ENCODE measurements around the gene IFT43. TPM values are rescaled to one million over a fixed set of nuclear protein-coding genes. Genes with fewer than 3 reads are reported as not detected.

Gene IFT43
- total RNA-seq, 1 donor from 2014 or later: 52.1 TPM

GRCh38 chr14:75952489-75952888, 33.1 kb upstream of the IFT43 start:
- Mint-ChIP-seq H3K27ac (no peak overlapping the region), H3K4me3 (ENCODE audit: low read depth) (no peak overlapping the region)
- TF ChIP-seq CTCF (IDR thresholded peaks at IDR 0.05; ENCODE audit: unreplicated experiment): no peak

GRCh38 chr14:75959031-75959430, 26.5 kb upstream of the IFT43 start:
- H3K36me3 Mint-ChIP-seq (ENCODE audit: insufficient read depth): peaks cover 8% of the 10 kb centered on the region
- no peaks in the 10 kb centered on the region for H3K4me1 Mint-ChIP-seq (ENCODE audit: low read depth)
- DNase-seq (ENCODE audit: low spot score, unreplicated experiment): no peak

More at GRCh38 chr14:75952489-75952888, 33.1 kb upstream of the IFT43 start:
- no peak for DNase-seq (ENCODE audit: low spot score, unreplicated experiment)
- no peaks in the 10 kb centered on the region for H3K4me1 Mint-ChIP-seq (ENCODE audit: low read depth)
- H3K9me3 Mint-ChIP-seq (ENCODE audit: low read depth): peaks cover 3% of the 10 kb centered on the region
- peaks cover 13% of the 10 kb centered on the region for H3K36me3 Mint-ChIP-seq (ENCODE audit: insufficient read depth)
- H3K27me3 Mint-ChIP-seq: no peaks in the 10 kb centered on the region

GRCh38 chr14:75960231-75960630, 25.3 kb upstream of the IFT43 start:
- Mint-ChIP-seq H3K4me3 (ENCODE audit: low read depth) (no peak overlapping the region), H3K36me3 (ENCODE audit: insufficient read depth) (peaks cover 5% of the 10 kb centered on the region), H3K9me3 (ENCODE audit: low read depth) (no peaks in the 10 kb centered on the region), H3K27ac (no peak overlapping the region), H3K4me1 (ENCODE audit: low read depth) (no peaks in the 10 kb centered on the region), H3K27me3 (no peaks in the 10 kb centered on the region)
- TF ChIP-seq CTCF (IDR thresholded peaks at IDR 0.05; ENCODE audit: unreplicated experiment): no peak
- no peak for DNase-seq (ENCODE audit: low spot score, unreplicated experiment)

More at GRCh38 chr14:75959031-75959430, 26.5 kb upstream of the IFT43 start:
- TF ChIP-seq CTCF (IDR thresholded peaks at IDR 0.05; ENCODE audit: unreplicated experiment): no peak
- Mint-ChIP-seq H3K9me3 (ENCODE audit: low read depth) (no peaks in the 10 kb centered on the region), H3K4me3 (ENCODE audit: low read depth) (no peak overlapping the region), H3K27me3 (no peaks in the 10 kb centered on the region), H3K27ac (no peak overlapping the region)

- no peak for DNase-seq (ENCODE audit: low spot score, unreplicated experiment)
- Mint-ChIP-seq H3K9me3 (ENCODE audit: low read depth) (no peaks in the 10 kb centered on the region), H3K27me3 (no peaks in the 10 kb centered on the region), H3K36me3 (ENCODE audit: insufficient read depth) (peaks cover 14% of the 10 kb centered on the region), H3K4me3 (ENCODE audit: low read depth) (no peak overlapping the region), H3K4me1 (ENCODE audit: low read depth) (no peaks in the 10 kb centered on the region), H3K27ac (no peak overlapping the region)
- no peak for TF ChIP-seq CTCF (IDR thresholded peaks at IDR 0.05; ENCODE audit: unreplicated experiment)
Measured at GRCh38 chr14:75961662-75962061, 23.9 kb upstream of the IFT43 start.

- H3K4me1 Mint-ChIP-seq (ENCODE audit: low read depth): peaks cover 14% of the 10 kb centered on the region
- H3K9me3 Mint-ChIP-seq (ENCODE audit: low read depth): no peaks in the 10 kb centered on the region
- H3K36me3 Mint-ChIP-seq (ENCODE audit: insufficient read depth): peaks cover 9% of the 10 kb centered on the region
- H3K27ac Mint-ChIP-seq: no peak overlapping the region
- no peak for DNase-seq (ENCODE audit: low spot score, unreplicated experiment)
- no peaks in the 10 kb centered on the region for H3K27me3 Mint-ChIP-seq
- no peak for TF ChIP-seq CTCF (IDR thresholded peaks at IDR 0.05; ENCODE audit: unreplicated experiment)
- H3K4me3 Mint-ChIP-seq (ENCODE audit: low read depth): no peak overlapping the region
Measured at GRCh38 chr14:75967866-75968265, 17.7 kb upstream of the IFT43 start.
